NCI-H2081 treated with DMSO at 0.1 percent for 48 hours (cell line): ENCODE measurements around the gene S100A12.

ENCODE experiments used
- DNase-seq: peaks from one replicate; lab custom pipeline; 2025; lab: John Stamatoyannopoulos, UW

S100A12 gene

GRCh38 chr1:153397051-153397923 lies 21.9 kb upstream of the S100A12 start:
- no peak for DNase-seq

GRCh38 chr1:153396461-153396860 lies 21.0 kb upstream of the S100A12 start:
- DNase-seq, result no peak

- no peak for DNase-seq
These were observed 20.4 kb upstream of the S100A12 start for GRCh38 chr1:153395776-153396175.

- DNase-seq, result no peak
These were observed 19.8 kb upstream of the S100A12 start for GRCh38 chr1:153395136-153395685.

GRCh38 chr1:153394391-153394790 lies 19.0 kb upstream of the S100A12 start:
- no peak for DNase-seq

GRCh38 chr1:153393926-153394325 lies 18.5 kb upstream of the S100A12 start:
- DNase-seq, result no peak

GRCh38 chr1:153392822-153393221 lies 17.4 kb upstream of the S100A12 start:
- DNase-seq, result no peak

GRCh38 chr1:153392258-153392657 lies 16.8 kb upstream of the S100A12 start:
- no peak for DNase-seq

- DNase-seq, result no peak
These were observed 15.7 kb upstream of the S100A12 start, which contains the start of gene S100A8 for GRCh38 chr1:153390938-153391710. Gene S100A8, minus strand, starts transcription at chr1:153391073. Its CDS starts 538 bp downstream, at chr1:153390535.

- no peak for DNase-seq
These were observed 14.8 kb upstream of the S100A12 start for GRCh38 chr1:153389973-153390879.

GRCh38 chr1:153389401-153389800 lies 14.0 kb upstream of the S100A12 start:
- no peak for DNase-seq

- no peak for DNase-seq
These were observed 12.4 kb upstream of the S100A12 start for GRCh38 chr1:153387785-153388184.

GRCh38 chr1:153387001-153387400 lies 11.6 kb upstream of the S100A12 start:
- DNase-seq, result no peak

GRCh38 chr1:153386500-153386901 lies 11.1 kb upstream of the S100A12 start:
- DNase-seq, result no peak

GRCh38 chr1:153384958-153385580 lies 9.6 kb upstream of the S100A12 start:
- no peak for DNase-seq

GRCh38 chr1:153380711-153381110 lies 5.3 kb upstream of the S100A12 start:
- no peak for DNase-seq

- no peak for DNase-seq
These were observed 4.2 kb upstream of the S100A12 start for GRCh38 chr1:153379591-153379990.

GRCh38 chr1:153374071-153374470 lies 1.4 kb downstream of the S100A12 start:
- DNase-seq, result no peak

GRCh38 chr1:153372571-153372970 lies 2.9 kb downstream of the S100A12 start:
- no peak for DNase-seq

- no peak for DNase-seq
These were observed 4.2 kb downstream of the S100A12 start for GRCh38 chr1:153371231-153371630.

- no peak for DNase-seq
These were observed 5.3 kb downstream of the S100A12 start for GRCh38 chr1:153370146-153370545.
